Neuronal stem cell (in vitro differentiated cells): ENCODE results near the gene BCL2L1.
A peak's percentile ranks its signal among the peaks of the same experiment; 100 is the strongest.
"Not testable (repeated sequence)": the region's sequence is repeated elsewhere in the genome, so short reads cannot be mapped to it uniquely, and the experiment has no call there.

Experiments
- DNase-seq: peaks from one replicate; pipeline ENCODE4 v3.0.0-alpha.2; 2013; ENCODE audit warnings: low spot score
- H2AFZ ChIP-seq: one replicate; pipeline ENCODE4 v1.6.1; 2013; ENCODE audit warnings: mild to moderate bottlenecking, low read length, inconsistent platforms
- H2AK5ac ChIP-seq: 2 replicates; pipeline ENCODE4 v1.6.1; 2013; ENCODE audit warnings: low read depth, mild to moderate bottlenecking, inconsistent platforms, low read length, moderate library complexity, mixed read lengths
- H2BK120ac ChIP-seq: 2 replicates; pipeline ENCODE4 v1.6.1; 2013; ENCODE audit warnings: low read depth, mild to moderate bottlenecking, inconsistent platforms, low read length, moderate library complexity, mixed read lengths
- H2BK12ac ChIP-seq: one replicate; pipeline ENCODE4 v1.6.1; 2013; ENCODE audit warnings: low read length, inconsistent platforms
- H2BK15ac ChIP-seq: 2 replicates; pipeline ENCODE4 v1.6.1; 2013; ENCODE audit warnings: mild to moderate bottlenecking, low read length, inconsistent platforms, mixed read lengths
- H2BK5ac ChIP-seq: one replicate; pipeline ENCODE4 v1.6.1; 2013; ENCODE audit warnings: inconsistent platforms, mild to moderate bottlenecking, low read length, moderate library complexity
- H3K14ac ChIP-seq: one replicate; pipeline ENCODE4 v1.6.1; 2013; ENCODE audit warnings: low read length, inconsistent platforms
- H3K18ac ChIP-seq: 2 replicates; pipeline ENCODE4 v1.6.1; 2013; ENCODE audit warnings: low read length, inconsistent platforms
- H3K23ac ChIP-seq: 2 replicates; pipeline ENCODE4 v1.6.1; 2013; ENCODE audit warnings: low read depth, mild to moderate bottlenecking, mixed read lengths, low read length, inconsistent platforms; ENCODE audit not compliant: poor library complexity
- H3K27ac ChIP-seq: replicated peaks from 3 replicates; pipeline ENCODE4 v1.5.1; 2013; ENCODE audit warnings: low read length, inconsistent platforms
- H3K27me3 ChIP-seq, 3 experiments: 2 replicates each; pipeline ENCODE4 v1.6.1; 2013; ENCODE audit warnings: low read length in 3 of 3, mild to moderate bottlenecking in 2 of 3, inconsistent platforms in 1 of 3, low read depth in 1 of 3, mixed read lengths in 1 of 3, moderate library complexity in 1 of 3; ENCODE audit not compliant: control insufficient read depth in 3 of 3, insufficient read depth in 3 of 3
- H3K36me3 ChIP-seq, 2 donors: replicated peaks in 1 of 2; 2 replicates each; pipeline ENCODE4 v1.6.1; 2013; ENCODE audit warnings: low read length in 2 of 2; ENCODE audit not compliant: control insufficient read depth in 2 of 2, insufficient read depth in 2 of 2
- H3K4ac ChIP-seq: 2 replicates; pipeline ENCODE4 v1.6.1; 2013; ENCODE audit warnings: inconsistent platforms, mild to moderate bottlenecking, low read length, moderate library complexity
- H3K4me1 ChIP-seq, 2 donors: 1 replicate in 1 of 2; 2 replicates in 1 of 2; pipeline ENCODE4 v1.6.1; 2013; ENCODE audit warnings: low read length in 2 of 2, low read depth in 1 of 2; ENCODE audit not compliant: control insufficient read depth in 2 of 2, insufficient read depth in 1 of 2
- H3K4me2 ChIP-seq: one replicate; pipeline ENCODE4 v1.6.1; 2013; ENCODE audit warnings: mild to moderate bottlenecking, low read length, inconsistent platforms; ENCODE audit not compliant: insufficient read depth, poor library complexity, severe bottlenecking
- H3K4me3 ChIP-seq, 2 donors: 2 replicates each; pipeline ENCODE4 v1.5.1; 2013; ENCODE audit warnings: low read length in 2 of 2, mild to moderate bottlenecking in 2 of 2, inconsistent platforms in 1 of 2, moderate library complexity in 1 of 2
- H3K79me1 ChIP-seq: one replicate; pipeline ENCODE4 v1.6.1; 2013; ENCODE audit warnings: low read depth, mild to moderate bottlenecking, inconsistent platforms, low read length, moderate library complexity
- H3K9ac ChIP-seq: one replicate; pipeline ENCODE4 v1.6.1; 2013; ENCODE audit warnings: mild to moderate bottlenecking, low read depth, low read length, inconsistent platforms; ENCODE audit not compliant: poor library complexity
- H3K9me3 ChIP-seq, 2 donors: replicated peaks in 1 of 2; 2 replicates each; pipeline versions ENCODE3 to v1.6.1; 2013; ENCODE audit warnings: low read length in 2 of 2, mild to moderate bottlenecking in 2 of 2, inconsistent platforms in 1 of 2, low read depth in 1 of 2, mixed read lengths in 1 of 2, moderate library complexity in 1 of 2; ENCODE audit not compliant: control insufficient read depth in 2 of 2, insufficient read depth in 1 of 2
- H4K8ac ChIP-seq: one replicate; pipeline ENCODE4 v1.6.1; 2013; ENCODE audit warnings: low read depth, mild to moderate bottlenecking, inconsistent platforms, low read length, moderate library complexity
- H4K91ac ChIP-seq: one replicate; pipeline ENCODE4 v1.6.1; 2013; ENCODE audit warnings: low read length, low read depth, mild to moderate bottlenecking, inconsistent platforms; ENCODE audit not compliant: poor library complexity
- WGBS, 2 donors: extraction: QIAGEN DNeasy Blood & Tissue Kit; methylation state at CpG; one replicate each; pipeline ENCODE4 v1.1.7; 2013; ENCODE audit warnings: missing lambda C conversion rate in 2 of 2, mixed read lengths in 1 of 2; ENCODE audit not compliant: insufficient read length in 2 of 2, insufficient replicate concordance in 1 of 2; ENCODE audit errors: extremely low coverage in 2 of 2; 5-methylcytosine and 5-hydroxymethylcytosine counted together

BCL2L1 gene

DNA sequence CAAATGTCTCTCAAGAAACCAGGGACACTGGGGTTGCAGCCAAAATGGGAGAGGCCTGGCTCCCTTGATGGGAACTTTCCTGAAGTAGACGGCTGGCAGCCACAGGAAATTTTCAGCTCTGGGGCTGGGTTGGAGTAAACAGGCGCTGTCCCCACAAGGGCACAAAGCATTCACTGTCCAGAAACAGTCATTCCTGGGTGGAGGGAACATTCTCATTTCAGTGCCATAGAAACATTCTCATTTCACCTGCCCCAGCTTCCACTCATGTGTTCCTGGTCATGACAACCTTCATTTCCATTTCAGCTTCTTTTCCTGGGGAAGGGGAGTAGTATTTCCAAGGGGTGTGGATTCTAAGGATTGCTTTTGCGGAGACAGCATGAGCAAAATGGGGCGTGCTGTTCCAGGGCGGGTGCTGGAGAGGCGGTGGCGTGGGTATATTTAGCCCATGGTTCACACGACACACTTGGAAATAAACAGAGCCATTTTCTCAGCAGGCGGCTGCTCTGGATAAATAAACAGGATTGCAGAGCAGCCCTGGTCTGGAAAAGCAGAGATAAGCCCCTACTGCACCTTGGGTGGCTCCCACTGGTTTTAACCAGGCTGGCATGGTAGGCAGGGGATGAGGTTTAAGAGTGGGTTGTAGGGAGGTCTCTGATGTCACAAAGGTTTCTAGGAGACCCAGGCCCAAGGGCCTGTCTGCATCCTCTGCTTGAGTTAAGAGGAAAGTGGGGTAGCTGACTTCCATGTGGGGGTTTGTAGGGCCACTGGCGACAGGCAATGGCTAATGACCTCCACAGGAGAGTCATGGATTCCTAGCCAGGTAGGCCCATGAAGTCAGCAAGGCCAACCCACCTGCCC, 52.1 kb downstream of the BCL2L1 start:
- Histone ChIP-seq H3K27ac (no peak overlapping the region), H3K4ac (no peak overlapping the region), H3K79me1 (peaks cover 9% of the 10 kb centered on the region), H2BK15ac (no peak overlapping the region), H3K4me3 (no peak overlapping the region), H2BK5ac (no peak overlapping the region), H3K18ac (no peak overlapping the region), H3K36me3 (peaks cover 8 to 44% of the 10 kb centered on the region in 2 donors), H3K9ac (no peak overlapping the region), H4K8ac (no peak overlapping the region), H2AFZ (no peak overlapping the region), H3K4me1 (peaks cover 0 to 9% of the 10 kb centered on the region in 2 donors), H3K23ac (no peak overlapping the region), H3K27me3 (no peaks in the 10 kb centered on the region), H2AK5ac (no peak overlapping the region), H2BK120ac (no peak overlapping the region), H3K14ac (no peak overlapping the region), H3K4me2 (no peak overlapping the region), H2BK12ac (no peak overlapping the region), H3K9me3 (no peaks in the 10 kb centered on the region), H4K91ac (no peak overlapping the region)
- no peak for DNase-seq
- WGBS, 2 donors: no CpG with 5 or more reads among the region's 10 CpGs

DNA sequence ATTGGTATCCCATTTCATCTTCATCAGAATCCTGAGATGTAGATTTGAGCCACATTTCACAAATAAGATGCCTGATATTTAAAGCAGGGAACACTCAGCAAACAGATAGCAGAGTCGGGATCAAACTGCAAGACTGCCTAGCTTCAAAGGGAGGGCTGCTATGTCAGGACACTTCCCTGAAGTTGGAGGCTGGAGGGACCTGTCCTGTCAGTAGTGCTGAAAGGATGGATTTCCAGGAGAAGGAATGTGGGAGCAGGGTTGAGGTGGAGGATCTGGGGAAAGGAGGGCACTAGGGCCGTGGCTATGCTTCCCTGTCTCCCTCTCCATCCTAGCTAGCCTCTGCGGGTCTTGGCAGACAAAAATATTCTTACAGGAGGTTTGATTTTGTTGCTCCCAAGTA, 52.8 kb downstream of the BCL2L1 start:
- Histone ChIP-seq H3K9ac (no peak overlapping the region), H2BK15ac (no peak overlapping the region), H3K27me3 (no peaks in the 10 kb centered on the region), H4K91ac (no peak overlapping the region), H2AK5ac (no peak overlapping the region), H2BK12ac (no peak overlapping the region), H3K36me3 (peaks cover 9 to 51% of the 10 kb centered on the region in 2 donors), H2BK5ac (peak overlapping the region; percentile 14), H3K4me1 (peaks cover 0 to 8% of the 10 kb centered on the region in 2 donors), H4K8ac (no peak overlapping the region), H3K9me3 (no peaks in the 10 kb centered on the region), H3K14ac (no peak overlapping the region), H3K27ac (no peak overlapping the region), H3K4me3 (no peak overlapping the region), H2BK120ac (no peak overlapping the region), H3K18ac (no peak overlapping the region), H2AFZ (no peak overlapping the region), H3K4me2 (no peak overlapping the region), H3K23ac (no peak overlapping the region), H3K4ac (no peak overlapping the region), H3K79me1 (peaks cover 5% of the 10 kb centered on the region)
- no CpG with 5 or more reads among the region's 3 CpGs for WGBS, 2 donors
- no peak for DNase-seq

DNA sequence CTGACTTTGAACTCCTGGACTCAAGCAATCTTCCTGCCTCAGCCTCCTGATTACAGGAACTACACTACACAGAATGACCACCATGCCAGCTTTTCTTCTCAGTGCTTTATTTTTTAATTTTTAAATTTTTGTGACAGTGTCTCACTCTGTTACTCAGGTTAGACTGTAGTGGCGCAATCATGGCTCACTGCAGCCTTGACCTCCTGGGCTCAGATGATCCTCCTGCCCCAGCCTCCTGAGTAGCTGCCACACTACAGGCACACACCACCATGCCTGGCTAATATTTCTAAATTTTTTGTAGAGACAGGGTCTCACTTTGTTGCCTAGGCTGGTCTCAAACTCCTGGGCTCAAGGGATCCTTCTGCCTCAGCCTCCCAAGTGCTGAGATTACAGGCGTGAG, 53.7 kb downstream of the BCL2L1 start:
- H2AFZ ChIP-seq, H4K8ac ChIP-seq, H2BK12ac ChIP-seq, H2BK5ac ChIP-seq, H2BK120ac ChIP-seq, H3K9ac ChIP-seq, H3K79me1 ChIP-seq, H3K27ac ChIP-seq, H4K91ac ChIP-seq, H3K4me3 ChIP-seq, H2AK5ac ChIP-seq, DNase-seq, H3K4me2 ChIP-seq, H2BK15ac ChIP-seq, H3K18ac ChIP-seq, H3K4me1 ChIP-seq, H3K23ac ChIP-seq, H3K27me3 ChIP-seq, H3K4ac ChIP-seq, H3K9me3 ChIP-seq, H3K14ac ChIP-seq: not testable (repeated sequence)
- H3K36me3 ChIP-seq: peaks cover 9 to 53% of the 10 kb centered on the region in 2 donors
- no CpG with 5 or more reads among the region's 2 CpGs for WGBS, 2 donors

DNA sequence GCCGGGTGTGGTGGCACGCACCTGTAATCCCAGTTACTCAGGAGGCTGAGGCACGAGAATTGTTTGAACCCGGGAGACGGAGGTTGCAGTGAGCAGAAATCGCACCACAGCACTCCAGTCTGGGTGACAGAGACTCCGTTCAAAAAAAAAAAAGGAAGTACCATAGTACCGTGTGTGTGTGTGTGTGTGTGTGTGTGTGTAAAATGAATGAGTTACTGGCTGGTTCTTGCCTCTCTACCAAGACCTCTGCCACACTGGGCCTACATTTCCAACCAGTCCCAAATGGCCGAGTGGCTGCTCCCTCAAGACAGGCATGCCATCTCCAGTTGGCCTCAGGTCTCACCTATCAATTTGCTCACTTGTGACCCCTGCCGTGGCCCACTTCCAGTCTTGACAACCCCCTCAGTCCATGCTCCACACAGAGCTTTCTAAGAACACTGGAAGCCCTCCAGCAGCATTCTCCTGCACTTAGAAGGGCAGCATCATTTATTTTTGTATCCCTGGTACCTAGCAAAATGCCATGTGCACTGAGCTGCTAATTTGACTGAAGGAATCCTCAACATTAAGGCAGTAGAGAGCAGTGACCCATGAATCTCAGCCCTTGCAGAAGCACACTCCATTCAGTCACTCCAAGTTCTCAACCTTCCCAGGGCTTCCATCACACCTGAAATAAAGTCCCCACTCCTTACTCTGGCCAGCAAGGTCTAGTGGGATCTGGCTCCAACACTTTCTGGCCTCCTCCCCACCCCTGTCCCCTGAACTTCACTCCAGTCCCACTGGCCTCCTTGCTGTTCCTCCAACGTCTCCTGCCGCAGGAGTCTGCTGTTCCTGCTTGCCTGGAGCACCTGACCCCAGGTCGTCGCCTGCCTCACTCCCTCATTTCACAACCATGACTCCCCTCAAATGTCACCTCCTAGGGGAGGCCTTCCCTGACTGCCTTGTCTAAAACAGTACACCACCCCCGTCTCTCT, 55.1 kb downstream of the BCL2L1 start:
- Histone ChIP-seq H3K4me3 (no peak overlapping the region), H3K79me1 (peaks cover 5% of the 10 kb centered on the region), H3K4me1 (peaks cover 6 to 8% of the 10 kb centered on the region in 2 donors), H3K27ac (no peak overlapping the region), H2BK12ac (no peak overlapping the region), H3K4ac (no peak overlapping the region), H3K27me3 (no peaks in the 10 kb centered on the region), H2AFZ (no peak overlapping the region), H4K8ac (no peak overlapping the region), H3K14ac (peak overlapping the region; percentile 10), H4K91ac (no peak overlapping the region), H3K18ac (no peak overlapping the region), H2BK5ac (no peak overlapping the region), H3K4me2 (no peak overlapping the region), H2AK5ac (no peak overlapping the region), H2BK120ac (no peak overlapping the region), H3K23ac (peak overlapping the region; percentile 38), H3K9ac (no peak overlapping the region), H3K36me3 (peaks cover 9 to 53% of the 10 kb centered on the region in 2 donors), H3K9me3 (no peaks in the 10 kb centered on the region), H2BK15ac (no peak overlapping the region)
- DNase-seq: no peak
- no CpG with 5 or more reads among the region's 15 CpGs for WGBS, 2 donors
